ENCODE results near the gene MAN1A1.

The MAN1A1 gene

GRCh38 chr6:119204719-119205118 lies 144.8 kb downstream of the MAN1A1 start:
- DNase-seq (ENCODE audit: low read depth in 1 of 2, low spot score in 1 of 2): no peak

- no peak for DNase-seq (ENCODE audit: low read depth in 1 of 2, low spot score in 1 of 2)
Observed at GRCh38 chr6:119201480-119201879, 148.1 kb downstream of the MAN1A1 start.

GRCh38 chr6:119200512-119201175 lies 148.9 kb downstream of the MAN1A1 start:
- no peak for DNase-seq (ENCODE audit: low read depth in 1 of 2, low spot score in 1 of 2)

- DNase-seq (ENCODE audit: low read depth in 1 of 2, low spot score in 1 of 2): no peak
Observed at GRCh38 chr6:119197271-119197670, 152.3 kb downstream of the MAN1A1 start.

GRCh38 chr6:119196715-119197114 lies 152.8 kb downstream of the MAN1A1 start:
- DNase-seq (ENCODE audit: low read depth in 1 of 2, low spot score in 1 of 2): no peak

GRCh38 chr6:119195848-119196247 lies 153.7 kb downstream of the MAN1A1 start:
- DNase-seq (ENCODE audit: low read depth in 1 of 2, low spot score in 1 of 2): no peak

GRCh38 chr6:119195204-119195603 lies 154.4 kb downstream of the MAN1A1 start:
- DNase-seq (ENCODE audit: low read depth in 1 of 2, low spot score in 1 of 2): no peak

- DNase-seq (ENCODE audit: low read depth in 1 of 2, low spot score in 1 of 2): no peak
Observed at GRCh38 chr6:119193707-119194106, 155.9 kb downstream of the MAN1A1 start.

GRCh38 chr6:119192200-119192599 lies 157.4 kb downstream of the MAN1A1 start:
- no peak for DNase-seq (ENCODE audit: low read depth in 1 of 2, low spot score in 1 of 2)

GRCh38 chr6:119190176-119190575 lies 159.4 kb downstream of the MAN1A1 start:
- no peak for DNase-seq (ENCODE audit: low read depth in 1 of 2, low spot score in 1 of 2)

- DNase-seq (ENCODE audit: low read depth in 1 of 2, low spot score in 1 of 2): no peak
Observed at GRCh38 chr6:119189498-119189897, 160.1 kb downstream of the MAN1A1 start.

- no peak for DNase-seq (ENCODE audit: low read depth in 1 of 2, low spot score in 1 of 2)
Observed at GRCh38 chr6:119187596-119187995, 162.0 kb downstream of the MAN1A1 start.

- no peak for DNase-seq (ENCODE audit: low read depth in 1 of 2, low spot score in 1 of 2)
Observed at GRCh38 chr6:119186490-119186889, 163.1 kb downstream of the MAN1A1 start.

- DNase-seq (ENCODE audit: low read depth in 1 of 2, low spot score in 1 of 2): no peak
Observed at GRCh38 chr6:119184008-119184648, 165.4 kb downstream of the MAN1A1 start.

GRCh38 chr6:119183457-119183856 lies 166.1 kb downstream of the MAN1A1 start:
- DNase-seq (ENCODE audit: low read depth in 1 of 2, low spot score in 1 of 2): no peak

- no peak for DNase-seq (ENCODE audit: low read depth in 1 of 2, low spot score in 1 of 2)
Observed at GRCh38 chr6:119182875-119183274, 166.7 kb downstream of the MAN1A1 start.

GRCh38 chr6:119182216-119182803 lies 167.3 kb downstream of the MAN1A1 start:
- DNase-seq (ENCODE audit: low read depth in 1 of 2, low spot score in 1 of 2): no peak

GRCh38 chr6:119181046-119181445 lies 168.5 kb downstream of the MAN1A1 start:
- DNase-seq (ENCODE audit: low read depth in 1 of 2, low spot score in 1 of 2): no peak

GRCh38 chr6:119179842-119180241 lies 169.7 kb downstream of the MAN1A1 start:
- DNase-seq (ENCODE audit: low read depth in 1 of 2, low spot score in 1 of 2): no peak

GRCh38 chr6:119179062-119179461 lies 170.5 kb downstream of the MAN1A1 start:
- DNase-seq (ENCODE audit: low read depth in 1 of 2, low spot score in 1 of 2): no peak

GRCh38 chr6:119176445-119176844 lies 173.1 kb downstream of the MAN1A1 start:
- no peak for DNase-seq (ENCODE audit: low read depth in 1 of 2, low spot score in 1 of 2)

All from stimulated activated CD4-positive, alpha-beta T cell treated with anti-CD3 and anti-CD28 coated beads, Interleukin-15, amount 100 ng/mL, for 1 hour (primary cell).